T47D (cell line): ENCODE measurements around the gene KCNK13.

Experiments used
- DNase-seq, 2 experiments: peaks; one replicate each; pipeline versions ENCODE4 v3.0.0 to v3.0.0-alpha.2; 2011 to 2012; ENCODE audit warnings: low read depth in 1 of 2, low spot score in 1 of 2
- JUND ChIP-seq: IDR thresholded peaks from 2 replicates; pipeline ENCODE4 v1.6.1; 2012; ENCODE audit warnings: low read depth
- in situ Hi-C: cut with HindIII; loops from 2 replicates; pipeline ENCODE4 v1.10.0; 2016; ENCODE audit warnings: low sequenced_read_pairs, low pct_unique_long_range_greater_than_20kb

KCNK13 gene

DNA sequence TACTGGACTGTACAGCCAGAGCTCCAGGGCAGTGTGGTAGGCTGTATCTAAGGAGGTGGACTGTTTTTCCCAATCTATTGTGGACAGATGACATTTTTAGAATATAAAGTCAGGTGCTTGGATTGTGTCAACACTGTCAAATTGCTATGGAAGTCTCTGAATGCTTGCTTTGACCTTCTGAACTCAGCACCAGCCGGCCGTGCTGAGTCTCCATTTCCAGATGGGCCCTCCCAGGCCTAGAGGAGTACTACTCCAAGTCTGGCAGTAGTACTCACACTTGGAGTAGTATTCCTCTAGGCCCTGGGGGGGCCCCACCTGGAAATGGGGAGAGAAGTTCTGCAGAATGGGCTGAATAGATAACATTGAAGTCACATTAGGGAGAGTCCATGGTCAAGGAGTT is 16.2 kb upstream of the KCNK13 start:
- in situ Hi-C loops, result no loop called here
- no peak for TF ChIP-seq JUND
- DNase-seq, result no peak

DNA sequence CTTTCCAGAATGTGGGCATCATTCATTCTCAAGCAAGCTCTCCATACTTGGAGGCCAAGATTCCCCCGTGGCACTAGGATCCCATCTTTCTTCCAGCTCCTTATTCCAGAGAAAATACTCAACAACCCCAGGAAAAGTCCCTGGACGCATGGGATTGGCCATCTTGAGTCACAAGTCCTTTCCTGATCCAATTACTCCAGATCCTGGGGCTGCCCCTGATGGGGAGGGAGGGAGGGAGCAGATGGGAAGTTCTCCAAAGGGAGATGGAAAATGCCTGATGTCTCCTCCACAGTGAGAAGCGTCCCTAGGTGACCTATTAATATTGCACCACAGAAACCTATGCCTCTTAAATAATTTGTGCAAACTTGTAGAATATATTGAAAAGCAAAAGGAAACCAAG is 12.4 kb upstream of the KCNK13 start:
- in situ Hi-C loops, result no loop called here
- TF ChIP-seq JUND, result no peak
- no peak for DNase-seq

DNA sequence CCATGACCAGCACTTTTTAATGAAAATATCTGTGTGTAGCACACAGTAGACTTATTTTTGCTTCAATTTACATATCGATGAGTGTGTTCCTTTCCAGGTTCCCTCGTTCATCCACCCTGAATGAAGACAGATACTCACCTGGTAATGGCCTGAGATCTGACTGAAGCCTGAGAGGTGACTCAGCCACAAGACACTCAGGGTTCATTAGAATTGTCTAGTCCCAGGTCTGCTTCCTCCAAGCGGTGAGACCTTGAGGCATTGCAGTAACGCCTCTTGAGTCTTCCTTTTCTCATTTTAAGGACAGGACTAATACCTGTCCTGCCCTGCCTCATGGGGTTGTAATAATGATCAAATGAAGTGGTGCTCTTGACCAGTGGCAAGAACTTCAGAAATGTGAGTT is 11.5 kb upstream of the KCNK13 start:
- no peak for DNase-seq
- in situ Hi-C loops, result no loop called here
- no peak for TF ChIP-seq JUND

DNA sequence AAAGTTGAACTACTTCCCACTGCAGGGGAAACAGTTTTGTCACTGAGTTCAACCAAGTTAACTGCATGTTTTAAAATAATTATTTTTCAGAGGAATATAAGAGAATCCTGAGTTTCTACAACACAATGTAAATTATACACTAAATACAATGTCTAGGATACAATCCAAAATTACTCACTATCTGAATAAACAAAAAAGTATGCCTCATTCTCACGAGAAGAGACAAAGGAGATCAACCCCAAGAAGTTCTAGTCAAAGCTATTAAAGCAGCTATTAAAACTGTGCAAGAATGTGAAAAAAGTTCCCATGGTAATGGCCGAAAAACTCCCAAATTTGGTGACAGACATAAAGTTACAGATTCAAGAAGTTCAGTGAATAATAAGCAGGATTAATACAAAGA is 8.8 kb upstream of the KCNK13 start:
- no peak for DNase-seq
- no peak for TF ChIP-seq JUND
- in situ Hi-C loops, result no loop called here

DNA sequence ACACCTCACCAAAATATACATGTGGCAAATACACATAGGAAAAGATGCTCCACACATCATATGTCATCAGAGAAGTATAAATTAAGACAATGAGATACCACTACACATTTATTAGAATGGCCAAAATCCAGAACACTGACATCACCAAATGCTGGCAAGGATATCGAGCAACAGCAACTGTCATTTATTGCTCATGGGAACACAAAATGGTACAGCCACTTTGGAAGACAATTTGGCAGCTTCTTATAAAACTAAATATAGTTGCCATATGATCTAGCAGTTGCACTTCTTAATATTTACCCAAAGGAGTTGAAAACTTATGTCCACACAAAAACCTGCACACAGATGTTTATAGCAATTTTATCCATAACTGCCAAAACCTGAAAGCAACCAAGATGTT is 7.0 kb upstream of the KCNK13 start:
- in situ Hi-C loops, result no loop called here
- DNase-seq, result no peak
- no peak for TF ChIP-seq JUND

DNA sequence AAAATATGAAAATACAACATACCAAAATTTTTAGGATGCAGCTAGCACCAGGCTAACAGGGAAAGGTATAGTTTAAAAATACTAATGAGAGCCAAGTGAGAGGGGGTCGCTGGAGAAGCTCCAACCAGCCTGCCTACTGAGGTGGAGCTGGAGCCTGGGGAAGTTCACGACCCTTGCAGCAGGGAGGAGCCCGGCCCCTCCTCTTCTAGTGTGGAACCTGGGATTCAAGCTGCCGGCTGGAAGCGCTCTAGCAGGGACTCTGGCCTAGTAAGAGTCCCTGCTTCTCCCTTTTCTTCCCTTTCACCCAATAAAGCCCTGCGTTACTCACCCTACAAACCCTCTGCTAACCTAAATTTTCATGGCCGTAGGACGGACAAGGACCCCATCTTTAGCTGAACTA is 5.0 kb upstream of the KCNK13 start:
- in situ Hi-C loops, result no loop called here
- no peak for TF ChIP-seq JUND
- no peak for DNase-seq

DNA sequence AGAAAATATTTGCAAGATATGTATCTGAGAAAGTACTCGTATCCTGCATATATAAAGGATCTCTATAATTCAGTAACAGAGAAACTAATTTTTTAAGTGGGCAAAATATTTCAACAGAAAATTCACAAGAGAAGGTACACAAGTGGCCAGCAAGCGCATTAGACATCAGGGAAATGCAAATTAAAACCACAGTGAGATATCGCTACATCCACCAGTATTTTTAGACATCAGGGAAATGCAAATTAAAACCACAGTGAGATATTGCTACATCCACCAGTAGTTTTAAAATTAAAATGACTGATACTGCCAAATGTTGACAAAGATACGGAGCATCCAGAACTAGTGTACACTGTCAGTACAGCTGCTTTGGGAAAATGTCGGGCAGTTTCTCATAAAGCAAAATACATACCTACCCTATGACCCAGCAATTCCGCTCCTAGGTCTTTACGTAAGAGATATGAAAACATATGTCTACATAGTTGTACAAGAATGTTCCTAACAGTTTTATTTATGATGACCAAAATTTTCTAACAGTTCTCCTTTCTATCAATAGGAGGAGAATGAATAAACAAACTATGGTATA is 2.8 kb upstream of the KCNK13 start:
- no peak for TF ChIP-seq JUND
- in situ Hi-C loops, result no loop called here
- DNase-seq, result no peak

DNA sequence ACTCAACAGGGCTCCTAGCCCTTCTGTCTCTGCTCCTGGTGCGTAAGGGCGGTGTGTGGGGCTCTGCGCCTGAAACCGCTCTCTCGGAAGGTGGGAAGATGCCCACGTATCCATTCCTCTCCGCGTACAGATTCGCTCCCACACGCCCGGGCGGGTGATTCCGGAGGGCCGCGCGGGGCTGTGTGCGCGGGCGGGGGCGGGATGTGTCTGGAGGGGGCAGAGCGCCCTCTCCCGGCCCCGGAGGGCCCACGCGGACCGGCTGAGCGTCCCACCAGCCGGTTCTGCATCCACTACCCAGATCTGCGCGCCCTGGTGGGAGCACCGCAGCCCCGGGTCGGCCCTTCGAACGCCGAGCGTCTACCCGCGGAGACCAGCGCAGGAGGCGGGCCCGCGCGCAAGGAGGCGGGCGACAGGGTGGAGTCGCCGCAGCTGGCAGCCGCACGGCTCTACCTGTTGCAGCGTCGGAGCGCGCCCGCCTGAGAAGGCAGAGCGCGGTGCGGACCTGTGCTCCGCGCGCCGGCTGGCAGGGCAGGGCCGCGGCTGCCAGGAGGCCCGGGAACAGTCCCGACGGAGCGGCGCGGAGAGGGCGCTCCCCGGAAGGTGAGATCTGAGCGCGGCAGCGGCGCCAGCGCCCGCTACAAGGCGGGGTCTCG is 1.4 kb upstream of the KCNK13 start:
- in situ Hi-C loops, result no loop called here
- no peak for TF ChIP-seq JUND
- peak; percentile 80 to 90 for DNase-seq

DNA sequence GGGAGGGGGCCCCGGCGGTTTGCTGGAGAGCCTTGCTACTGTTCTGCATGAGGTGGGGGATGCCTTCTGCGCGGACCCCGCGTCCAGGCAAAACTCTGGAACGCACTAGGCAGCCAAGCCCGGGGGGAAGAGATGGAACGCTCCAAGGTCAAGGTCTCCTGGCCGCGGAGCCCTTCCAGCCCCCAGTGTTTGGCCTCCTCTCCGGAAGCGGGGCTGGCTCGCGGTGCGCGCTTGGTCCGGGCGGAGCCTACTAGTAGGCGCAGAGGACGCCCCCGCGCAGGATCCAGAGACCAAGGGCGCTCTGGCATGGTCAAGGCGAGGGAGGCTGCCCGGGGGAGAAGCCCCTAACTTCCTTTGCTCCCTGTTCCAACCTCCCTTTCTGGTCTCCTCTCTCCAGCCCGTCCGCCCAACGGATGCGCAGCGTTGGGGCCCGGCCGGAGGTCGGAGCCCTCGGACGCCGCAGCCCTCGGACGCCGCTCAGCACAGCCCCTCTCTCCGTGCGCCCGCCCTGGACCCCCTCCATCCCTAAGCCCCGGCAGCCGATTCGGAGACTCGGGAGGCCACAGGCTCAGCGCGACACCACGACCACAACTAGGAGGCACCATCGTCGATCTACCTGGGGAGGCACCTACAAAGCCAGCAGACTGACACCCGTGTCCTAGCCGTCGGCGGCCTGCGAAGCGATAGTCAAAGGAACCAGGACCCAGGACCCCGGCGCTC is 669 bp upstream of the KCNK13 start:
- no peak for TF ChIP-seq JUND
- DNase-seq, result no peak
- in situ Hi-C loops, result no loop called here

DNA sequence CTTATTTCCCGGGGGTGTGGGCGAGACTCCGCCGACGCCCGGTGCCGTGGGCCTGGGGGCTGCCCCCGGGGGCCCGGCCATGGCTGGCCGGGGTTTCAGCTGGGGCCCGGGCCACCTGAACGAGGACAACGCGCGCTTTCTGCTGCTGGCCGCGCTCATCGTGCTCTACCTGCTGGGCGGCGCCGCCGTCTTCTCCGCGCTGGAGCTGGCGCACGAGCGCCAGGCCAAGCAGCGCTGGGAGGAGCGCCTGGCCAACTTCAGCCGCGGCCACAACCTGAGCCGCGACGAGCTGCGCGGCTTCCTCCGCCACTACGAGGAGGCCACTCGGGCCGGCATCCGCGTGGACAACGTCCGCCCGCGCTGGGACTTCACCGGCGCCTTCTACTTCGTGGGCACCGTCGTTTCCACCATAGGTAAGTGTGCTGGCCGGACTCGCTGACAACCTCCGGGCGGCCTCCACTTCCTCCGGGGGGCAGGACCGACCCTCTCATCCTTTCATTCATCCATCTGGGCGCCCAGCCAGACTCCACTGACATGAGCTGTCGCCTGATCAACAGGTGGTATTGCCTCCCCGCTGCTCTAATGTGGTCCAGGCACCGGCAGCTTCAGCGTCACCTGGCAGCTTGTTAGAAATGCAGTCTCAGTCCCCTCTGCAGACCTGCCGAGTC is 467 bp downstream of the KCNK13 start:
- peak; percentile 57 to 86 for DNase-seq
- in situ Hi-C loops, result no loop called here
- TF ChIP-seq JUND, result no peak

DNA sequence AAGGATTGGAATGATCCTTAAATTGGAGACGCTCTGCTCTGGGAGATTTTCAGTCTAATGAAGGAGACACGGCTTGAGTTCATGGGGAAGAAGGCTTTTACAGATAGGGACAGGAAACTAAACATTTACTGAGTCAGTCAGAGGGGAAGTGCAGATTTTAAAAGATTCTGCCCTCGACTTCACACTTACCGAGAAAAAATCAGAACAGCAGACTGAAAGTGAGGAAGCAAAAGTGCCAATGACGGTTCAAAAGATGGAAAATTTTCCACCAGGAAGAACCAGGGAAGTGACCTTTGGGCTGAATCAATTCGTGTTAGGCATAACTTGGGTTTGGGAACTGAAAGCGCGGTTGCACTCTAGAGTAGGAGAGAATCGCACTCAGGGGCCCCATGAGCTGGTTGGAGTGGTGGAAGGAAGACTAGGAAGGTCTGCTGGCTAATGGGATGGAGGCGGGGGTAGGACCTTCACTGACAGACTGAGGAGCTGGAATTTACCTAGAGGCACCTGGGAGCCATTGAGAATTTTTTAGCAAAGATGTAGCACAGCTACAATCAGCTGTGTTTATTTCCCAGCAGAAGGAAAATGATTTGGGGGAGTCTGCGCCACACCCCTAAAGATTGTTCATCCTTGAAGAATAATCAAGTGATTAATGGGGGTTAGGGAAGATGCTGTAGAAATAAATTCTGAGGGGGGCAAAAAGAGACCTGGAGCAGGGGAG is 1.2 kb downstream of the KCNK13 start:
- in situ Hi-C loops, result no loop called here
- no peak for TF ChIP-seq JUND
- no peak for DNase-seq

DNA sequence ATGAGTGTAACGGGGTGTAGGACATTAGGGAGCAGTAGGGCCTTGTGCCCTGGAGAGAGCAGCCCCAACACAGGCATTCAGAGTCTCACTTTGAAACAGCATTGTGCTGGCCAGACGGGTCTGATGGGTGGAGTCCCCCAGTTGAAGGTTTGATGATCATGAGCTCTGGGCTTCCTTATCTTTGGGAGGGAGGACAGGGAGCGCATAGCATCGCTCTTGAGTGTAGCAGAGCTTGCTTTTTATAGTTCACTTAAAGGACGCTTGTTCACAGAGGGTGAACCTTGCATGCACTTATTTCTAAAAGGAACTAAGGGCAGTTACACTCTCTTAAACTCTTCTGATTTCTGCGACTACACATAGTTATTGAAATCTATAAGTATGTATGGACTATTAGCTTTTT is 10.6 kb downstream of the KCNK13 start:
- no peak for TF ChIP-seq JUND
- DNase-seq, result no peak
- in situ Hi-C loops, result no loop called here
